ENCODE data around the gene SIGLEC5.

The SIGLEC5 gene

DNA sequence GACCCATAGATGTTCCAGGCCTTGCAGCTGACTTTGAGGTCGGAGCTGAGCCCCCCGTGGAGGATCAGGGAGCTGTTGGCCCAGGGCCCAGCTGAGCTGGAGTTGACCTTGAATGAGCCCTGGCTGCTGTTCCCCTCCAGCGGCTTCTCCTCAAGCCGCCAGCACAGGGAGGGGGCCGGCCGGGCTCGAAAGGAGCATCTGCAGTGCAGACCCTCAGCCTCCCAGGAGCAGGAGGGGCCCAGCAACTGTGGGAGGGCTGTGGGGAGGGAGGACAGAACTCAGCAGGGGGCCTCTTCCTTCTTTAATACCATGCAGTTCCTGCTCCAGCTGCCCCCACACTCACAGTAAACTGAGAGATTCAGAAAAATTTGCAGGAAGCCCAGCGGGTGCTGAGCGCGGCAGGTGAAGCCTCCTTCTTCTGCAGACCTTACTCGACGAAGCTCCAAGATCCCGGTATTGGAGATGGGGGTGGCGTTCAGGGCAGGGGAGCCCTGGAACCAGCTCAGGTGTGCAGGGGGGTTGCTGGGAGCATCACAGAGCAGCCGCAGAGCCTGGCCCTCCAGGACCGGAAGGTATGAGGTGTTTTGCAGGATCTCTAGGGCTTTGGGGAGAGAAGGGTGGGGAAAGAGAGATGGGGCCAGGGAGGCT is 2.6 kb downstream of the SIGLEC5 start:
- DNase-seq, result no peak

DNA sequence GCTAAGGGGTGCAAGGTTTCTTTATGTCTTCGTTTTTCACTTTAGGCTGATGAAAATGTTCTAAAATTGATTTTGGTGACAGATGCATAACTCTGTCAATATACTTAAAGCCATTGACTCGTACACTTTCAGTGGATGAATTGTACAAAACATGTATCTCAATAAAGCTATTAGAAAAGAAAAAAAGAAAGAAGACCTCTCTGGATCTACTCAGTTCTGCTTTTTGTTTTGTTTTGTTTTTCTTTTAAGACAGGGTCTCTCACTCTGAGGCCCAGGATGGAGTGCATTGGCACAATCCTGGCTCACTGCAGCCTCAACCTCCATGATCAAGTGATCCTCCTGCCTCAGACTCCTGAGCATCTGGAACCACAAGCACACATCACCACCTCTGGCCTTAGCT is 3.5 kb downstream of the SIGLEC5 start:
- no peak for DNase-seq

DNA sequence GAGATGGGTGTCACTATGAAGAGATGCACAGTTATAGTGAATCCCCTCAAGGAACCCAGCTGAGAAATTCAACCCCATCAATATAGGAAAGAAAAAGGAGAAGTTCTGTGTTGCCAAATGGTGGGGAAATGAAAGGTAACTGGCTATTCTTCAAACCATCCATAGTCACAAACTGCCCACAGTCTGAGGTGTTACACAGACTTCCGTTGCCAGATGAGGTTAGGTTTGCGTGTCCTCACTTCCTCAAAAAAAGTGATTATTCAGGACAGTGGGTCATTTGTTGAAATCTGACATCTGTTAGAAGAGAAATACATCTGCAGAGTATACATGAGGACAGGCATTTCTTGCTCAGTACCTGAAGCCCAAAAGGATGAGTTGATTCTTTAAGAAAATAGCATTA is 9.0 kb downstream of the SIGLEC5 start:
- DNase-seq, result no peak

DNA sequence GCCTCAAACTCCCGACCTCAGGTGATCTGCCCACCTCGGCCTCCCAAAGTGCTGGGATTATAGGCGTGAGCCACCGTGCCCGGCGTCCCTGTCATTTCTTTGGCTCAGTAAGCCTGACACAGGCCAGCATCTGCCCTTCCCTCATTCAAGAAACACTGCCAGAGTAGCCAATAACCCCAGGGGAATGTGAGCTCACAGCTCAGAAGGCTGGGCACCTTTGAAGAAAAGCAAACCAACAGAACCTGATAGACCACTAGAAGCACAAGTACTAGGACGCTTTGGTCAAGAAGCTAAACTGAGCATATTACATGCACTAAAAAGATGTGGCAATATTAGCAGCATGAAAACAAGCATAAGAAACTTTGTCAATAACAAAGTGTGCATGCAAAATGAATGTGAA is 14.2 kb downstream of the SIGLEC5 start:
- DNase-seq, result no peak

DNA sequence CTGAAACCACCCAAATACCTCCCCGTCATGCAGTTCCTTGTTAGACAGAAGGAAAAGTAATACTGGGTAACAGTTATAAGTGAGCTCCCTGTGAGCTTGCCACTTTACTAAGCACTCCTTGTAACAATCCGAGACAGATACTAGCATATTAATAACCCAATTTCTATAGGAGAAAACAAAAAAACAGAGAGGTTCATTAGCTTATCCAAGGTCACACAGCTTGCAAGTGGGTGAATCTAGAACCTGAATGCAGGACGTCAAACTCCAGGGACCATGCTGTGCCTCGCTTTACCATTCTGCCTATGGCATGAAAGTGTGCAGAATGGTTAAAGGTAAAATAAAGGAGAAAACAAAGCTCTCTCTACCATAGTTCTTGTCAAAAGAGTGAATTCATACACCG is 15.4 kb downstream of the SIGLEC5 start:
- DNase-seq, result no peak

DNA sequence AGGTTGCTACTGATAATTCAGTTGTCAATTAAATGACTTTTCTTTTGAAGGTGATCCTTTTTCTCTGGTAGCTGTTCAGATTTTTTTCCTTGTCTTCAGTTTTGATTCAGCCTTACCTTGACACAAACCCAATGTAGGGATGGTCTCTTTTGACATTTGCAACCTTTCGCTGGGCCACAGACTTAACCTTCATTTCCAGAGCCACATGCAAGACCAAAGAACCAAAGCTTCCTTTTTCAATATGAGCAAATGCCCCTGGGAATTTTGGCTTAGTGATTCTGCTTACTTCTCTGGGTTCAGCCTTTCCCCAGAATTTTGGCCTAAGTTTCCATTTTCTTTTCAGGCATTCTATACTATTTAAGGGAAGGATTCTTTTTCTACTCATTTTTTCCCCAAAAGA is 19.6 kb downstream of the SIGLEC5 start:
- DNase-seq, result no peak

DNA sequence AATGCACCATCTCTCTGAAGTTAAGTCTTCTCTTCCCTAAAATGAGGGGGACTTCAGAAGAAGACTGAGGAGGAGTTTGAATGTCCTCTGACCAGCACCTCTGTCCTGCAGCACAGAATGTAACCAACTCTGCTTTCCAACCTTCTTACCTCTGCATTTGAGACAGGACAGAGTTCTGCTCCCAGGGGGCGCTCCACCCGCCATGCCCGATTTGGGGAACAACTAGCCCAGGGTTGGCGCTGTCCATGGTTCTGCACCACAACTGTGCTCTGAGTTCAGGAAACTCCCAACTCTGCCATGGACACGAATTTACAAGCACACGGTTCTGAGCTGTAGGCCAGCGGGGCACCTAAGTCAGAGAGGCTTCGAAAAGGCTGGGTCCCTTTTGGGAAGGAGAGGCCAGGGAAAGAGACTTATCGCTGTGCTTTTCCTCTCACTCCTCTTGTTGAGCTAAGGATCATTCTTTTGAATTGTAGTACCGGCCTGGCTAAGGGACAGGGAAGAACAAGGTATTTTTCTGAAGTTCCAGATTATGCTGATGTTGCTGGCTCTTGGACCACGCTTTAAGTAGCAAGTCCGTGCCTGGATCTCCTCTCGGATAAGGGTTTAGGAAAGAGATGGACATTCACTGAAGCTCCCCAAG is 22.2 kb downstream of the SIGLEC5 start:
- peak; percentile 76 for DNase-seq

DNA sequence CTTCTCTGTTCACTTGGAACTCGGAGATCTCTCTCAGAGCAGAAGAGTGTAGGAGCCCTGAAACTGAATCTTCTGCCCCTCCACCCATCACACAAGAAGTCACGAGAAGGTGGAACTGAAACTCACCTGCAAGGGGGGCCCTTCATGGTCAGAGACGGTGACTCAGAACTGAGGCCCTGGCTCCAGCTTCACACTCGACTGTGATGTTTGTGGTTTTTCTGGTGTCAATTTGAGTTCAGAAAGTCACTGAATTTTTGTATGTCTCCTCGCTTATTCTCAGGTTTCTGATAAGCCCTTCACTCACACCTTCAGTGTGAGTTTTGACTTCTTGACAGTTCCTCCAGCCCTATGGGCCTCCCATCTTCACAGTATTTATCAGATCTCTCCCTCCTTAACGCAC is 23.1 kb downstream of the SIGLEC5 start:
- no peak for DNase-seq

DNA sequence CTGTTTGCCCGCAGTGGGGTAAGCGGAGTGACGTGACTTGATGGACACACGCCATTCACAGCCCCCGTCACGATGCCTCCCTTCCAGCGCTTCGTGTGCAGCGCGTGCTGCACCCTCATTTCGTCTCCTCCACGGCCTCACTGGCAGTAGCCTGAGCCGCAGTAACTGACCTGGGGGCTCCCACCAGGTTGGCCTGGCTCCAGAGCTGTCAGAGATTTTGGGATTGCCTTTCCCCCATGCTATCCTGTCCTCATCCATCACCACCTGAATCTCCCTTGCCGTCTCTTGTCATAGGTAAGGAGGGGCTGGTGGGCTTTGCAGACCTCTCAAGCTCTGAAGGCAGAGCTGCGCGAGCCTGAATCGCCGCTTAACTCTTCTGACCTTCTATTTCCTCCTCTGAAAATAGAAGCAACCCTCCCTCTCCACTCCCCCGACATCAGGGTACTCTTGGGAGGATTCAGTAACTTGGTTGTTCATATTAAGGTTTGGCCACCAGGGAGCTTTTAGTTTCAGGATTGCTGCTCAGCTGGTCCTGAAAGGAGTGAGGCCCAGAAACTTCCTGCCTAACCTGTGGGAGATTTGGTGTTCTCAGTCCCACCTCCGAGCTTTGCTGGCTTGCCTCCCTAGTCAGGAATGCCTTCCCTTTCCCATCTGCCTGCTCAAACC is 27.9 kb downstream of the SIGLEC5 start:
- no peak for DNase-seq

DNA sequence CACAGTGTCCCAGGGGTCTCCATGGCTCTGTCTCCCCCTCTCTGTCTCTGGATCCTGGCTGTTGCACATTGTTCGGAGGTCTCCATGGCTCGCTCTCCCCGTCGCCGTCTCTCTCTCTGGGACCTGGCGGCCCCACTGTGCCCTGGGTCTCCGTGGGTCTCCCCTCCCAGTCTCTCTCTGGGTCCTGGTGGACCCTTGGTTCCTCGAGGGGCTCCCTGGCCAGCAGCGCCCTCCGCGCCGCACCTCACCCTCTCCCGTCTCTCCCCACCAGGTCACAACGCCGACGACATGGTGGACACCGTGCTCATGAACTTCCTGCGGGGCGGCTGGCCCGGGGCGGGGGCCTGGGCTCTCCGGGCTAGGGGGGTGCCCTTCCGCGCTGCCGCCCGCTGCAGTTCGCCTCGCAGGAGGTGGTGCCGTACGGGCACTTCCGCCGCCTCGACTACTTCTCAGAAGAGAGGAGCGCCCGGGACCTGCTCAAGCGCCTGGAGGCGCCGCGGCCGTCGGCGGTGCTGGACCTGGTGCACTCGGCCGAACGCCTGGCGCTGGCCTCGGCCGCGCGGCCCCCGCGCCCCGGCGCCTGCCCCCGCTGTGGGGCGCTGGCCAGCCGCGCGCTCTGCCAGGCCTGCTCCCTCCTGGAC is 29.1 kb downstream of the SIGLEC5 start:
- no peak for DNase-seq

DNA sequence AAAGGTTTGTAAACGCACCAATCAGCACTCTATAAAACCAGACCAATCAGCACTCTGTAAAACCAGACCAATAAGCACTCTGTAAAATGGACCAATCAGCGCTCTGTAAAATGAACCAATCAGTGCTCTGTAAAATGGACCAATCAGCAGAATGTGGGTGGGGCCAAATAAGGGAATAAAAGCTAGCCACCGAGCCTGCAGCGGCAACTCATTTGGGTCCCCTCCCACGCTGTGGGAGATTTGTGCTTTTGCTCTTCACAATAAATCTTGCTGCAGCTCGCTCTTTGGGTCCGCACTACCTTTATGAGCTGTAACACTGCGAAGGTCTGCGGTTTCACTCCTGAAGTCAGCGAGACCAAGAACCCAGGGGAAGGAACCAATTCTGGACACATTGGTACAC is 31.1 kb downstream of the SIGLEC5 start:
- no peak for DNase-seq

DNA sequence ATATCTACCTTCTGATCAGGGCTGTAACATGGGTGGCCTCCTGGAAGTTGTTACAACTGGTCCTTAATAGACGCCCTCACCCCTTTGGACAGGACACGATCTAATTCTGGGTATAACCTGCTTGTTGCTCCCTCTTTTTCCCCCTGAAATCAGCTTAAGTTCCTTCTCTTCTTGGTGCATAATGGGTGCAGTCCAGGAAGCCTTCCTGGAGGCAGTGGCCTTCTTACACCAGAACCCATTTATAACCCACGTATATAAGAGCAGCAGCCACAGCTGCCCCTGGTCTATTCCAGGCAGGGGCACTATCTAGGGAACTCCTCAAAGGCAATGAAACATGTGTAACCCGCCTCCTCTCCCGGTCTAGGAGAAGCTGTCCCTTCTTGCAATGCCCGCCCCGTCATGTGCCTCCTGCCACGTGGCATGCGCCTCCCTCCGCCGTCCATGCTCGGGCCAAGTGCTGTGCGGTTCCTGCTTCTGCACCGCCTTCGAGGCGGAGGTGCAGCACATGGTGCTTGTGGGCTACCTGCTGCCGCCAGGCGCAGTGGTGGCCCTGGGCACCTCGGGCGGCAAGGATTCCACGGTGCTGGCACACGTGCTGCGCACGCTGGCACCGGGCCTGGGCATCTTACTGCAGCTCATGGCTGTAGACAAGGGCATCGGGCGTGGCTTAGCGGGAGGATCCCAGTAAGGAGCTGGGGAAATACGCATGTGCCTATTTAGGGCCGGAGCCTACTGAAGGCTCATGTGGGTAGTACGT is 31.9 kb downstream of the SIGLEC5 start:
- no peak for DNase-seq

DNA sequence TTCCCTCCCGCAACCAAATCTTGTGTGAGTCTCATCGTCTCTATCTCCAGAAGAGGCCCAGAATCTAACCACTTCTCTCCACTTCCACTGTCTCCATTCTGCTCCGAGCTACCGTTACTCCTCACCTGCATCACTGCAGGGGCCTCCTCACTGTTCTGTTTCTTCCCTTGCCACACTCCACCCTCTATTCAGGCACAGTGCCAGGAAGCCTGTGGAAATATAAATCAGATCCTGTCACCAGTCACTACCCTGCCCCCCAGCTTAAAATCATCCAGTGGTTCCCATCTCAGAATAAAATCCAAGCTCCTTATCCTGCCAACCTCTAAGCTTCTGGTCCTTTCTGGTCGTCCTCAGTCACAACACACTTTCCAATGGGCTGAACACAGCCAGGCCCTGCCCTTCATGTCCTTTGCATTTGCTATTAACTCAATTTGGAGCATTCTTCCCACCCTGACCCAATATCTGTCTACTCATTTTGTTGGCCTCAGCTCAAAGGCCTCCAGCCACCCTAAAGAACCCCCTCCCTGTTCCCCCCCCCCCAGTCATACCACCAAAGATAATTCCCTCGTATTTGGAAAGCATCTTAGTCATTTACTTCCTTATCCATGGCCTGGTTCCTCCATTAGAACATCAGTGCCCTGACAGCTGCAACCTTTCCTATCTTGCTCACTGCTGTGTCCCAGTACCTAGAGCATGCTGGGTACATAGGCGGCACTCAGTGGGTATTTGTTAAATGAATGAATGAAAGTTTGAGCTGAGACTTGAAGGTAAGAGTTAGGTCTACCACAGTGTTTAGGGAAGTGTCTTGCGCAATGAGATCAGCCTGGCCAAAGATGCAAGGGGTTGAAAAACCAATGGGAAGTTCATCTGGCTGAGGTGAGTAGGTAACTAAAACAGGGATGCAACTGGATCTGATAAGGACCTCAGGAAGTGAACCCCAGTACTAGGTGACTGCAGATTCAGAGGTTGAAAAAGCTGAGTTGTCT is 34.7 kb downstream of the SIGLEC5 start:
- DNase-seq, result no peak

DNA sequence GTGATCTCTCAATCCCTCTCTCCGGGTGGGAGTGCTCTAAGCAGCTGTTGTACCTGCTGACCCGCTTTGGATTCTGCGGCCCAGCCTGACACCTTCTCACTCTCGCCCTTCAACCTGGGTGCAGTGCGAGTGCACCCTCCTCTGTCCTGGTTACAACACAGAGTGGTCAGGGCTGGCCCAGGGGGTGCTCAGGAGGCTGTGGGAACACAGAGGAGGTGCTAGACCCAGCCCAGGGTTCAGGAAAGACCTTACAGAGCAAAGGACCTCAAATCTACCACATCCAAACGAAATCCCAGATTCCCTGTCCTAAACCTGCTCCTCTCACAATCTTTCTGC is 35.5 kb downstream of the SIGLEC5 start:
- no peak for DNase-seq

DNA sequence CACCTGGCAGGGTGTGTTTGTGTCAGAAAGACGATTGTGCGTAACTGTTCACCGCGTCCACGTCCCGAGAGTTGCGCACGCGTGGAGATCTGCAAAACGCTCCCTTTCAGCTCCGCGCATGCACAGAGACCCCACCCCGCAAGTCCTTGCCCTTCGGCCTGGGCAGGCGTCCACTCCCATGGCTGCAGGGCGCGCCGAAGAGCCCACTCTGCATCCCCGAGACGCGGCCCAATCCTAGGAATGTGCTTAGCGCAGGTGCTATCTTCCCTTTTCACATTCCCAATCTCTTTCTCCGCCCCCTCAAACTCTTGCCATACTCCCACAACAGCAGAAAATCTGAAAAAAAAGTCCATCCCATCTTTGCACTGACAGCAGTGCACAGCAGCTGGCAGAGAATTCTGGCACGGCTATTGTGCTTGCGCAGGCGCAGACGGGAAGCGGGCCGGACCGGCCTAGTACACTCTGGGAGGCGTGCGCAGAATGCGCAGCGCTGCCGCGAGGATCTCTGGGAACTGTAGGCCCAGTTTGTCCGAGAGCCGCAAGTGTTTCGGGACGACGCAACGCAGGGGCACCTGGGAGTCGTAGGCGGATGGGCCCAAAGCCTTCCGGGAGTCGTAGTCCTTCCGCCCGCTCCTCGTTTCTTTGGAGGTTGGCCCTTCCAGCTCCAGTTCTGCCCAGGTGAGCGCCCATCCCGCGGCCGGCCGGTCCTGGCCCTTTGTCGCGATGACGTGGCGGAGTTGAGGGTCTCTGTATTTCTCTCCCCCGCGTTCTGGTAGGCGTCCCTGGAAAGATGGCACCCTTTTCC is 36.0 kb downstream of the SIGLEC5 start:
- DNase-seq, result peak; percentile 97

DNA sequence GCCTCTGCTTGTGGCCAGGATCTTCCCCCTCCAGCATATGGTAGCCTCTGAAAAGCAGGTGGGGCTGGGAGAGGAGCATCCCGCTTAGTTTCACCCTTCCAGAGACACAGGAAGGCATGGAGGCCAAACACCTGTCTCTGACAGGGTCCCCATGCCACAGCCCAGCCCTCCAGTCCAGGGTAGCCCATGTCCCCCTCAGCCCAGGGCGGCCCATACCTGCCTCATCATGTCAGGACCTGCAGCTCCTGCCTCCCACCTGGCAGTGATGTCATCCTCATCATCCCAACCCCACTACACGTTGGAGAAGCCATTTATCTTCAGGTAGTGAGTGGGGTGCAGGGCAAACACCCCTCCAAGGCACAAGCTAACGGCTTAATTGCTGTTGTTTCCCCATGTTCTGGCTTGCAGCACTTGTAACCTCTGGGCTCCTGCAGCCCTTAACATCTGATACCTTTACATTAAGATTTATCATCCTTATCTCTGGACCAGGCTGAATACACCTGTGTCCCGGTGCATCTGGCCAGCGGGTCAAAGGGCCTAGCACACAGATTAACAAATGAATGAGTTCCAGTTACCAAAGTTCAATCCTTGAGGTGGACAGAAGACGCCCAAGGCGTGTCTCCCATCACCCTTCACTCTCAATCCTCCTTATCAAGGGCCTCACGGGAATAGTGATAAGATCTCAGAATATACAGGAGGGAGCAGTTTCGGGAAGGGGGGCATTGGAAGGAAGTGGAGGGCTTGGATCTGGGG is 36.9 kb downstream of the SIGLEC5 start:
- DNase-seq, result no peak

DNA sequence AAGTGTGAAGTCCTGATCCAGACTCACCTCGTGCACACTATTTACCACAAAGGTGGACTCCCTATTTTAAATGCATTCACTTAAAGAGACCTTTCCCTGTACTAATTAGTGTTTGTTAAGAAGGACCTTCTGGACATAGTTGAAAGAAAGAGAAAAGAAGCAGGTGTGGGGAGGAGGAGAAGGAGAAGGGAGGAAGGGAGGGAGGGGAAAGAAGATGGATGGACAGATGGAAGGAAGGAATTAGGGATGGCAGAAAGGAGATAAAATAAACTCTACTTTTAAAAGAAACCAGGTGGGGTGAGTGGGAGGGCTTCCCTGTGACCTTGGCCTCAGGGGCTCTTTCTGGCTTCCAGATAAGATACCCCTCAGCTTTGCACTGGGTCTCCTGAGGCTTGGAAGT is 37.7 kb downstream of the SIGLEC5 start:
- no peak for DNase-seq

DNA sequence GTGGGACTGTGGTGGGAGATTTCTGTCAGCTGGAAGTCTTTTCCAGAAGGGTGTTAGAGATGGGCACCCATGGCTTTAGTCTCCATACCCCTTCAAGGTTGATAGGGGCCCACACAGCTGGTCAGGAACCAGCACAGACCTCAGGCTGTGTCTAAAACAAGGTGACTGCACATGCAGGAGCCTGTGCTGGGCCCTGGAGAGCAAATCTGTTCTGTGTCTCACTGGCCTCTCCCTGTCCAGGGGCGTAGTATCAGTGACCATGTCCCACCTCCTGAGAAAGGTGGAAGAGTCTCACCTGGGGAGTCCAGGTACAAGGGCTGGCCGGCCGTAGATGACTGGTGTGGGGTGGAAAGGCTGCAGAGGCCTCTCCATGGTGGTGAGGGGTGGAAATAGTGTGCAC is 39.8 kb downstream of the SIGLEC5 start:
- DNase-seq, result no peak

DNA sequence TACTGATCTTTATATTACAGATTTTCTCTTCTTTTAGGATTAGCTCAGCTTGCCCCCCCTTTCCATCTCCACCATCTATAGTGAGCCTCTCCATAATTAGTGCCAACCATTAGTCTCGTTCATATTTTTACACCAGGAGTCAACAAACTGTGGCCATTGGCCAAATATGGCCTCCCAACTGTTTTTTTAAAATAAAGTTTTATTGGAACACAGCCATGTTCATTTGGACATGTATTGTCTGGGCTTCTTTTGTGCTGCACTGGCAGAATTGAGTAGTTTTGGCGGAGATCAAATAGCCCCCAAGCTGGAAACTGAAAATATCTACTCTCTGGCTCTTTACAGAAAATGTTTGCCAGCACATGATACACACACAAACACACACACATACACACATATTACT is 40.7 kb downstream of the SIGLEC5 start:
- DNase-seq, result no peak
